ENCODE data around the gene ZNF653. TPM values are rescaled to one million over a fixed set of nuclear protein-coding genes. Genes with fewer than 3 reads are reported as not detected.

ZNF653 gene
- total RNA-seq, 1 experiment from 2014 or later = 10.3 TPM

DNA sequence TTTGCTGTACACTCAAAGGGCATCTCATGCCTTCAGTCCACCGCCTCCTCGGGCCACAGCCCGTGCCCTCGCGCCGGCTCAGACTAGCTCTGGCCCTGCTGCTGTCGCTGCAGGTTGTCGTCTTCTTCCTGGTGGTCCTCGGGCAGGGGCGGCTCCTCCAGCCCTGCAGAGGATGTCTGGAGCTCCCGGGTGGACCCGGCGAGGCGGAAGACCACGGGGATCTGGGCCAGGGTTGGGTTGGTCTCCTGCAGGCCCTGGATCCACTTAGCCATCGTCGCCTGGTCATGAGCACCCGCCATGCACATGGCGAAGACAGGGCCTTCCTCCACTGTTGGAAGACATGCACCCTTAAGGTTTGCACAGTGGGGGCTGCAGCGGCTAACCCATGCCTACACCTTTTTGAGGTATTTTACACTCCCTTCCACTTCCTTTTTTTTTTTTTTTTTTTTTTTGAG, 489 bp upstream of the ZNF653 start:
- peak; percentile 2 for ATAC-seq
- CTCF ChIA-PET = interaction anchor here (1.0 kb wide), 1 partner anchor 212 kb away, joined by 4 read pairs; no protein-coding TSS in a partner anchor

DNA sequence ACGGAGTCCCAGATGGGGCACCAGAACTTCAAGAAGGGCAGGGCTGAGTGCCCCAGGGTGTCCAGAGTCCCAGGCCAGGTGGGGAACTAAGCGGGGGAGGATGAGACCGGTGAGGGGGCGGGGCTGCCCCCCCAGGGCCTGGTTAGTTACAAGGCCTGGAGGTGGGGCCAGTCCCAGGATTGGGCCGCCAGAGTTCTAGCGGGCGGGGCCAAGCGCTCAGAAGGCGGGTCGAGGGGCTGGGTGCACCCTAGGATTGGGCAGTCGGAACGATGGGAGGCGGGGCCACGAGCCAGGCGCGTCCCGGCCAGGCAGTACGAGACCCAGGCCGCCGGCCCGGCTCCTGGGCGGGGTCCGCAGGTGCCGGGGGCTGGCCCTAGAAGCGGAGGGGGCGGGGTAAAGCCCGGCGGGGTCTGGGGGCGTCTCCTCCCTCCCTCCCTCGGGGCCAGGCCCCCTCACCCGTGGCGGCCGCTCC, 571 bp downstream of the ZNF653 start:
- POLR2A ChIA-PET = no interaction called here
- TF ChIP-seq, protein P1, sequence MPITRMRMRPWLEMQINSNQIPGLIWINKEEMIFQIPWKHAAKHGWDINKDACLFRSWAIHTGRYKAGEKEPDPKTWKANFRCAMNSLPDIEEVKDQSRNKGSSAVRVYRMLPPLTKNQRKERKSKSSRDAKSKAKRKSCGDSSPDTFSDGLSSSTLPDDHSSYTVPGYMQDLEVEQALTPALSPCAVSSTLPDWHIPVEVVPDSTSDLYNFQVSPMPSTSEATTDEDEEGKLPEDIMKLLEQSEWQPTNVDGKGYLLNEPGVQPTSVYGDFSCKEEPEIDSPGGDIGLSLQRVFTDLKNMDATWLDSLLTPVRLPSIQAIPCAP (CRISPR knock-in tag; IDR thresholded peaks at IDR 0.05) = no peak
- TF ChIP-seq SMAD3 (CRISPR knock-in tag; IDR thresholded peaks at IDR 0.05; ENCODE audit: borderline replicate concordance) = no peak
- TF ChIP-seq NFYB (CRISPR knock-in tag; conservative IDR thresholded peaks at IDR 0.05; ENCODE audit: low read depth) = 0 out of 2 replicates have a peak, but pooled peaks have one; percentile 11
- TF ChIP-seq, protein P2, sequence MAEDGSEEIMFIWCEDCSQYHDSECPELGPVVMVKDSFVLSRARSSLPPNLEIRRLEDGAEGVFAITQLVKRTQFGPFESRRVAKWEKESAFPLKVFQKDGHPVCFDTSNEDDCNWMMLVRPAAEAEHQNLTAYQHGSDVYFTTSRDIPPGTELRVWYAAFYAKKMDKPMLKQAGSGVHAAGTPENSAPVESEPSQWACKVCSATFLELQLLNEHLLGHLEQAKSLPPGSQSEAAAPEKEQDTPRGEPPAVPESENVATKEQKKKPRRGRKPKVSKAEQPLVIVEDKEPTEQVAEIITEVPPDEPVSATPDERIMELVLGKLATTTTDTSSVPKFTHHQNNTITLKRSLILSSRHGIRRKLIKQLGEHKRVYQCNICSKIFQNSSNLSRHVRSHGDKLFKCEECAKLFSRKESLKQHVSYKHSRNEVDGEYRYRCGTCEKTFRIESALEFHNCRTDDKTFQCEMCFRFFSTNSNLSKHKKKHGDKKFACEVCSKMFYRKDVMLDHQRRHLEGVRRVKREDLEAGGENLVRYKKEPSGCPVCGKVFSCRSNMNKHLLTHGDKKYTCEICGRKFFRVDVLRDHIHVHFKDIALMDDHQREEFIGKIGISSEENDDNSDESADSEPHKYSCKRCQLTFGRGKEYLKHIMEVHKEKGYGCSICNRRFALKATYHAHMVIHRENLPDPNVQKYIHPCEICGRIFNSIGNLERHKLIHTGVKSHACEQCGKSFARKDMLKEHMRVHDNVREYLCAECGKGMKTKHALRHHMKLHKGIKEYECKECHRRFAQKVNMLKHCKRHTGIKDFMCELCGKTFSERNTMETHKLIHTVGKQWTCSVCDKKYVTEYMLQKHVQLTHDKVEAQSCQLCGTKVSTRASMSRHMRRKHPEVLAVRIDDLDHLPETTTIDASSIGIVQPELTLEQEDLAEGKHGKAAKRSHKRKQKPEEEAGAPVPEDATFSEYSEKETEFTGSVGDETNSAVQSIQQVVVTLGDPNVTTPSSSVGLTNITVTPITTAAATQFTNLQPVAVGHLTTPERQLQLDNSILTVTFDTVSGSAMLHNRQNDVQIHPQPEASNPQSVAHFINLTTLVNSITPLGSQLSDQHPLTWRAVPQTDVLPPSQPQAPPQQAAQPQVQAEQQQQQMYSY (CRISPR knock-in tag; IDR thresholded peaks at IDR 0.05) = peak; percentile 89
- no peak for TF ChIP-seq ZNF232 (CRISPR knock-in tag; IDR thresholded peaks at IDR 0.05)
- TF ChIP-seq, protein P3, sequence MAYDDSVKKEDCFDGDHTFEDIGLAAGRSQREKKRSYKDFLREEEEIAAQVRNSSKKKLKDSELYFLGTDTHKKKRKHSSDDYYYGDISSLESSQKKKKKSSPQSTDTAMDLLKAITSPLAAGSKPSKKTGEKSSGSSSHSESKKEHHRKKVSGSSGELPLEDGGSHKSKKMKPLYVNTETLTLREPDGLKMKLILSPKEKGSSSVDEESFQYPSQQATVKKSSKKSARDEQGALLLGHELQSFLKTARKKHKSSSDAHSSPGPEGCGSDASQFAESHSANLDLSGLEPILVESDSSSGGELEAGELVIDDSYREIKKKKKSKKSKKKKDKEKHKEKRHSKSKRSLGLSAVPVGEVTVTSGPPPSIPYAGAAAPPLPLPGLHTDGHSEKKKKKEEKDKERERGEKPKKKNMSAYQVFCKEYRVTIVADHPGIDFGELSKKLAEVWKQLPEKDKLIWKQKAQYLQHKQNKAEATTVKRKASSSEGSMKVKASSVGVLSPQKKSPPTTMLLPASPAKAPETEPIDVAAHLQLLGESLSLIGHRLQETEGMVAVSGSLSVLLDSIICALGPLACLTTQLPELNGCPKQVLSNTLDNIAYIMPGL (CRISPR knock-in tag; IDR thresholded peaks at IDR 0.05) = no peak
- H3K4me1 Mint-ChIP-seq = peaks cover 8% of the 10 kb centered on the region
- H3K27me3 Mint-ChIP-seq (ENCODE audit: low read depth) = no peaks in the 10 kb centered on the region
- peak overlapping the region; percentile 87 for H3K4me3 Mint-ChIP-seq
- DNase-seq (ENCODE audit: low spot score) = peak; percentile 100
- CTCF ChIA-PET = interaction anchor here (1.2 to 1.4 kb wide), 2 partner anchors 23 to 70 kb away, joined by 3 to 5 read pairs; partner anchors contain the start of gene PRKCSH
- H3K36me3 Mint-ChIP-seq = no peaks in the 10 kb centered on the region
- no peaks in the 10 kb centered on the region for H3K9me3 Mint-ChIP-seq
- ATAC-seq = peak; percentile 97
- peak overlapping the region; percentile 91 for H3K27ac Mint-ChIP-seq

More for the DNA sequence above, 489 bp upstream of the ZNF653 start:
- POLR2A ChIA-PET = interaction anchor here (0.7 kb wide), 2 partner anchors 30 to 99 kb away, joined by 3 to 4 read pairs; no protein-coding TSS in a partner anchor
- H3K4me3 Mint-ChIP-seq = peak overlapping the region; percentile 75
- H3K9me3 Mint-ChIP-seq = no peaks in the 10 kb centered on the region
- peaks cover 8% of the 10 kb centered on the region for H3K4me1 Mint-ChIP-seq
- TF ChIP-seq, protein P4, sequence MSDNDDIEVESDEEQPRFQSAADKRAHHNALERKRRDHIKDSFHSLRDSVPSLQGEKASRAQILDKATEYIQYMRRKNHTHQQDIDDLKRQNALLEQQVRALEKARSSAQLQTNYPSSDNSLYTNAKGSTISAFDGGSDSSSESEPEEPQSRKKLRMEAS (CRISPR knock-in tag; IDR thresholded peaks at IDR 0.05) = peak; percentile 50
- TF ChIP-seq OVOL2 (CRISPR knock-in tag; IDR thresholded peaks at IDR 0.05; ENCODE audit: borderline replicate concordance) = no peak
- TF ChIP-seq, protein P5, sequence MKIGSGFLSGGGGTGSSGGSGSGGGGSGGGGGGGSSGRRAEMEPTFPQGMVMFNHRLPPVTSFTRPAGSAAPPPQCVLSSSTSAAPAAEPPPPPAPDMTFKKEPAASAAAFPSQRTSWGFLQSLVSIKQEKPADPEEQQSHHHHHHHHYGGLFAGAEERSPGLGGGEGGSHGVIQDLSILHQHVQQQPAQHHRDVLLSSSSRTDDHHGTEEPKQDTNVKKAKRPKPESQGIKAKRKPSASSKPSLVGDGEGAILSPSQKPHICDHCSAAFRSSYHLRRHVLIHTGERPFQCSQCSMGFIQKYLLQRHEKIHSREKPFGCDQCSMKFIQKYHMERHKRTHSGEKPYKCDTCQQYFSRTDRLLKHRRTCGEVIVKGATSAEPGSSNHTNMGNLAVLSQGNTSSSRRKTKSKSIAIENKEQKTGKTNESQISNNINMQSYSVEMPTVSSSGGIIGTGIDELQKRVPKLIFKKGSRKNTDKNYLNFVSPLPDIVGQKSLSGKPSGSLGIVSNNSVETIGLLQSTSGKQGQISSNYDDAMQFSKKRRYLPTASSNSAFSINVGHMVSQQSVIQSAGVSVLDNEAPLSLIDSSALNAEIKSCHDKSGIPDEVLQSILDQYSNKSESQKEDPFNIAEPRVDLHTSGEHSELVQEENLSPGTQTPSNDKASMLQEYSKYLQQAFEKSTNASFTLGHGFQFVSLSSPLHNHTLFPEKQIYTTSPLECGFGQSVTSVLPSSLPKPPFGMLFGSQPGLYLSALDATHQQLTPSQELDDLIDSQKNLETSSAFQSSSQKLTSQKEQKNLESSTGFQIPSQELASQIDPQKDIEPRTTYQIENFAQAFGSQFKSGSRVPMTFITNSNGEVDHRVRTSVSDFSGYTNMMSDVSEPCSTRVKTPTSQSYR (CRISPR knock-in tag; IDR thresholded peaks at IDR 0.05) = 0 out of 2 replicates have a peak, but pooled peaks have one; percentile 21
- no peak for DNase-seq (ENCODE audit: low spot score)
- H3K27me3 Mint-ChIP-seq (ENCODE audit: low read depth) = no peaks in the 10 kb centered on the region
- no peaks in the 10 kb centered on the region for H3K36me3 Mint-ChIP-seq
- peak overlapping the region; percentile 82; the same call in 1 of the 2 replicates for H3K27ac Mint-ChIP-seq

DNA sequence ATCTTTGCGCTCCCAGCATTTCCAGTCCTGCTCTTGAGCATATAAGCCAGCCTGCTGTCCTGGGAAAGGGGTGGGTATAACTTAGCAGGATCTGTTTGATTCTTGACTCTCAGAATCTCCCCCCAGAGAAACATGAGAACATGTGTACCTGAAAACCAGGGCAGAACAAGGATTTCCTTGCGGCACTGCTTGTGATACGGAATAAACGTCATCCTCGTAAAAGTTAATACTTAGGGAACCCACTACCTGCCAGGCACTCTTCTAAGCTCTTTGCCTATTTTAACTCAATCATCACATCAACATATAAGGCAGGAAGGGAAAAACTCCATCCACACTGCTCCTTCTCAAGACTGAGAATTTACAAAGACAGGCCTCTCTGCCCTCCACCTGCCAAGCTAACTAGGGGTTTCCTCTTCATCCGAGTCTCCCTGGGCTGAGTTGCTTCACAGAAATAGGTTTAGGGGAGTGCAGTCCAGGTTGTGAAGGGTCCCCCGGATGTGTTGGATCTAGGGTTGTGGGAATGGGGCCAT, 1.1 kb downstream of the ZNF653 start:
- ChIA-PET CTCF (interaction anchor here (1.2 to 1.4 kb wide), 2 partner anchors 22 to 69 kb away, joined by 3 to 5 read pairs; partner anchors contain the start of gene PRKCSH), POLR2A (no interaction called here)
- ATAC-seq = no peak
- no peaks in the 10 kb centered on the region for H3K9me3 Mint-ChIP-seq
- H3K27ac Mint-ChIP-seq = peak overlapping the region; percentile 91
- DNase-seq (ENCODE audit: low spot score) = no peak
- H3K36me3 Mint-ChIP-seq = no peaks in the 10 kb centered on the region
- H3K4me1 Mint-ChIP-seq = peaks cover 8% of the 10 kb centered on the region
- H3K4me3 Mint-ChIP-seq = peak overlapping the region; percentile 87
- H3K27me3 Mint-ChIP-seq (ENCODE audit: low read depth) = no peaks in the 10 kb centered on the region
- no peak for TF ChIP-seq ZNF416 (CRISPR knock-in tag; IDR thresholded peaks at IDR 0.05)
- TF ChIP-seq, protein P6, sequence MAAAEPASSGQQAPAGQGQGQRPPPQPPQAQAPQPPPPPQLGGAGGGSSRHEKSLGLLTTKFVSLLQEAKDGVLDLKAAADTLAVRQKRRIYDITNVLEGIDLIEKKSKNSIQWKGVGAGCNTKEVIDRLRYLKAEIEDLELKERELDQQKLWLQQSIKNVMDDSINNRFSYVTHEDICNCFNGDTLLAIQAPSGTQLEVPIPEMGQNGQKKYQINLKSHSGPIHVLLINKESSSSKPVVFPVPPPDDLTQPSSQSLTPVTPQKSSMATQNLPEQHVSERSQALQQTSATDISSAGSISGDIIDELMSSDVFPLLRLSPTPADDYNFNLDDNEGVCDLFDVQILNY (CRISPR knock-in tag; IDR thresholded peaks at IDR 0.05) = no peak
- TF ChIP-seq JAZF1 (CRISPR knock-in tag; IDR thresholded peaks at IDR 0.05) = no peak
- TF ChIP-seq NR3C1 (CRISPR knock-in tag; conservative IDR thresholded peaks at IDR 0.05; ENCODE audit: low read depth) = no peak
- TF ChIP-seq OVOL2 (CRISPR knock-in tag; IDR thresholded peaks at IDR 0.05; ENCODE audit: borderline replicate concordance) = no peak
- no peak for TF ChIP-seq JUN (CRISPR knock-in tag; IDR thresholded peaks at IDR 0.05)
- TF ChIP-seq ZNF138 (CRISPR knock-in tag; conservative IDR thresholded peaks at IDR 0.05) = no peak
- TF ChIP-seq, protein P2 (CRISPR knock-in tag; IDR thresholded peaks at IDR 0.05) = no peak
